Activated CD4-positive, alpha-beta T cell treated with anti-CD3 and anti-CD28 coated beads for 4 hours (primary cell): ENCODE data around the gene TNS3.

Experiments used
- DNase-seq, 2 donors: peaks; one replicate each; pipeline ENCODE4 v3.0.0-alpha.2; 2020

The TNS3 gene

DNA sequence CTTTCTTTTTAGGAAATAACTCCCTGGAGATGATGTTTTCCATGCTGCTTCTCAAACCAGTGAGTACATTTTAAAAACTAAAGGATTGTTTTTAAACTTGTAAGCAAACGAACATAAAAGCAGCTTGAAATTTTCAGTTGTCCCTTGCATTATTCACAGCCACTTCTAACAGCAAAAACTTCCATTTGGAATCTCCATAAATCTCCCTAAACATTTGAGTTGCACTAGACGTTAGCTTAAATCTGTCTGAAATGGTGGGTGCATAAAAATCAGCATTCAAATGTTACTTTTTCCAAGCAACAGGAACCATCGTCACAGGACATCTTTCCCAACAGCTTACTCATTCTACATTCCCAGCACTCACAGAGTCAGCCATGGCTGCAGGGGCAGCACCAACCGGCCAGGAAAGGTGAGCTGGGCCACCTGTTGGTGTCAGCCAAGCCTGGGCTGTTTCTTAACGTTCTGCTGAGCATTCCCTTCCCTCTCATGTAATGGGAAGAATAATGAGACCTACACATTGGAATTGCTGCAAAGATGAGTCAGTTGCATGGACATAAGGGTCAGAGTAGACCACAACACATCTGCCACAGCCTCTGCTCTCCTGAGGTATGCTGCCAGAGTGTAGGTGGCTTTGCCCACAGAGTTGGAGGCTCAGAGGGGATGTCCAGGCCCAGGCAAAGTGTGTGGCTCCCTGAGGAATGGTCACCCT lies 163.2 kb downstream of the TNS3 start:
- no peak for DNase-seq

DNA sequence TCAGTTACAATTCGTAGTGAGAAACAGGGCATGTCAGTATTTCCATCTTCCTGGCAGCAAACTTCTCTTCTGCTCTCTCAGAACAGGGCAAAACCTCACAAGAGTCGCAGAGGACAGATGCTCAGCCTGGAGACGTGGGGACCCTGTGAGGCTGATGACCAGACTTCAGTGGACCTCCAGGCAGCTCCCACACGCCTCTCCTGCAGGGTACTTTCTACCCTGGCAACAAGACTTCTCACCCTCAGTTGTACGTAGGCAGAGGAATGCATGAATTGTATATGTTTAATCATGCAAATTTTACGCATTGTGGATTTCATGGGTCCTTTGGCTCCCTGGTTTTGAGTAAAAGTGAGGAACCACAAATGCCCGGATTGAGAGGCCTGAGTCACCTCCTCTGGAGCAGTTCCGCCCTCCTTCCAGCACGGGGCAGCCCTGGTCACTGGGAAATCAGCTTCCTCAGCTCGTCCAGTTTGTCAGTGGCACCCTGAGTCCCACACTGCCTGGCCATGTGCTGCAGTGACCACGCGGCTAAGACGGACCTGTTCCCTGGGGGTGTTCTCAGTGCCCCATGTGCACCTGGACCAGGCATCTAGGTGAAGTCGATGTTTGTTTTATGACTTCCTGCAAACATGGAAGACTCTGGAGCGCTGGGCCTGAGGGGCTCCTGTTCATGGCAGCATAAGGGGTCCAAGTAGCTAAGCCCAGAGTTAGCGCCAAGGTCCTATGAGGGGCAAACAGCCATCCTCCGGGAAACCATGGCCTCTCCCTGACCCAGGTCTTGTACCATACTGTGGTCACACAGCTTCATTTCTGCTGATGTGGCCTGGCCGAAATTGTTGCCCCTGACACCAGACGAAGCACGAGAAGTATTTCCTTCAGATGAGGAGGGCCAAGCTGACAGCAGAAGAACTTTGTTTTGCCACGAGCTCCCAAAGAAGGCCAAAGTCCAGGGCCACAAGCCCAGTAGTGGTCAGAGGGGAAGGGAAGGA lies 165.1 kb downstream of the TNS3 start:
- no peak for DNase-seq

DNA sequence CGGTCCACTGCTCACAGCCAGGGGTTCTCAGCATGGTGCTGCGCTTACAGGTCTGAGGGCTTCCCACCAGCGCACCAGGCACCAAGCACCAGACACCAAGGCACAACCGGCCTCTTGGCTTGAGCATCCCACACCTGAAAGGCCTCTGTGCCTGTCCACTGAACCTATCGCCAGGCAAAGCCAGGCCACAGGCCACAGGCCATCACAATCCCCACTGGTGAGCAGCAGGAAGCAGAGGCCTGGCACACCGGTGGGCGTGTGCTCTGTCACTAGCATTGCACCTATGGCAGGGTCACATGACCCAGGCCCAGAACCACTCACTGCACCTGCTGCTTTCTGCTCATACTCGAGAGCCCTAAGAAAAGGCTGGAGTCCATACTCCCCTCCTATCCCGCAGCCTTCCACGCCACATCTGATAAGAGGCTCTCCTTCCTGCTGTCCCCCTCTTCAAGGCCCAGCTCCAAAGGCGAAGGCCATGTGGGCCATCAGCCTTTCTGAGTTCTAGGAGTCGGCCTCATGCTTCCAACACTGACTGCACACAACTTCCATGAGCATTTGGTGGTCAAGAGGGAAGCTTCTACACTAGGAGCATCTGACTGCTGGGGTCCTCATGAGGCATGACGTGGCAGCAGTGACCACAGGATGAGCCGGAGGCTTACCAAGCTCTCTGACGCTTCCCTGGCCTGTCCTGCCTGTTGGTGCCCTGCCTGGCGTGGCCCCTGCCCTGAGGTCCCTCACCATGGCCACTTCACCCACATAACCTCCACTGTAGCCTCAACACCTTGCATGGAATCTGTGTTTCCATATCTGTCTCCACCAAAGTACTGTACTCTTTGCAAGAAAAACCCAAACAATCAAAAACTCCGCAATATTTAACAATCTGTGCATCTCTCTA lies 166.3 kb downstream of the TNS3 start:
- no peak for DNase-seq

DNA sequence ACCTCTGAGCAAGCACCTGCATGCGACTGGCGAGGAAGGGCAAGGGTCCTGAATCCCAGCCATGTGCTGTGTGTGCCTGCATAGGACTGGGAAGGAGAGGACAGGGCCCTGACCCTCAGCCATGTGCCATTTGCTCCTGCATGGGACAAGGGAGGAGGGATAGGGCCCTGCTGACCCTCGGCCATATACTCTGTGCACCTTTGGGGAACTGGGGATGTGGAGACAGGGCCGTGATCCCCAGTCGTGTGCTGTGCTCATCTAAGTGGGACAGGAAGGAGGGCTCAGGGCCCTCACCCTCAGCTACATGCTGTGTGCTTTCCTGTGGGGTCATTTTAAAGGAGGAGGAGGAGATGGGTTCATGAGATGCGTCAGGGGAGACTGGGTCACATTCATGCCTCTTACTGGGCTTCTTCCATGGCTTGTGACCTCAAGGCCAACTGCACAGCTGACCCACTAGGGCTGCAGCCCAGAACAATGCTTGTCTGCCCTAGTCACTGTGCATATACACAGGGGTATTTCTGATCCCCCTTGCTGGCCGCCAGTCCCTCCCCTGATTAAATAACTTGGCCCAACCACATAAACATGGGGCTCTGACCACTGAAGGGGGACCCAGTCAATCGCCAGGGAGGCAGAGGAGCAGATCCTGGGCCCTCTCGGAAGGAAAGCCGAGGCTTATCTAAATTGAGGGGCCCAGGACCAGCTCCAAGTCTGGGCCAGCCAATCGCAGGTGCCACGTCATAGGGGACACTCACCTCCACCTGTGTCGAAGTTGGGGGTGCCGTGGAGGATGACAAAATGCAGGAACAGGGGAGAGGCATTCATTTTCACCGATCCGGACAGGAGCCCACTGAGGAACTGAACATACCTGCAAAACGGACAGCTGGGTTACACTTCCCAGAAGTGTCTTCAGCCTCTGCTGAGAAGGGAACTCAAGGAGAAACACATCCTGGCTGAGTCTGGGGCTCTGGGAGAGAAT lies 167.3 kb downstream of the TNS3 start:
- DNase-seq: no peak

DNA sequence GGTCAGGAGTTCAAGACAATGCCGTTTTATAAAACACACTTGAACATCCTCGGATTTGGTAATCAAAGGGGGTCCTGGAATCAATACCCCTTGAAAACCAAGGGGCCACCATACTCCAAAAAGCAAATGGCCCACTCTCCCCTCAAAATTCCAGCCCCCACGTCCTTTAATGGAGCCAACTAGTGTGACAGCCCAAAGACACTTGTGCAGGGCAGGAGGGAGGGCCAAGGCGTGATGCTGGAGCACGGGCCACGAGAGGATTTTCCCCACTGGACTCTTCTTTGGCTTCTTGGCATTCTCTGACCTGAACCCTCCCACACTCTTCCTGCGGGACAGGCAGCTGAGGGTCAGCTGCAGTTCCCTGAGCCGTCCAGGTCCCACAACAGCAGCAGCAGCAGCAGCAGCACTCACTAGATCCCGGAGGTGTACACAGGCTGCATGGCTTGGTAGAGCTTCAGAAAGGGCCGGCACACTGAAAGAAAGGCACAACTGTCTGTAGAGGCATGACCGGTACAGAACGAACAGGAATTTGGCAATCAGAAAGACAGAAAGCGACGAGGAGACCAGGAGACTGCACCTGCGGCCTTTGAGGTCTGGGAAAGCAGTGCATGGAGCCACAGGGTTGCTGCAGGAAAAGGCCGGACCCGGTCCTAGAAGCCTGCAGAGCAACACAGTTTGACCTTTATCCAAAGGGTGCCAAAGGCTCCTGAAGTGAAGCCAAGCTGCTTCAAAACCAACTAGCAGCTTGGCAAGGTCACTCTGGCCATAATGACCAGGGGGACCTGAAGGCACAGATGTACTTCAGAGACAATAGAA lies 168.2 kb downstream of the TNS3 start:
- DNase-seq: no peak

DNA sequence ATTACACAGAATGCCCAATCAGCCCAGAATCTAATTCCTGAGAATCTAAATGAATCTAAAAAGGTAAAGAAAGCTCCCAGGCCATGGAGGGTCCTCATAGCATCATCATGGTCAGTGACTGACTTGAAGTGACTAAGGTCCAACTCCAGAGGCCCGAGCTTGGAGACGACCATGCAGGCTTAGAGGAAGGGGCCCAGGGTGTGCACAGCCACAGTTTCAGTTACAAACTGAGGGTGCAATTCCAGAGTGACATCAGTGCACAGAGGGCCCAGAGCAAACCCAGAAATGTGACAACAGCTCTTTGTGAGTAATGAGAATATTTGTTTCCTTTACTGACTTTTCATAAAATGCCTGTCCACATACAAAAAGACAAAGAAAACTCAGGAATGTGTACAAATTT lies 170.0 kb downstream of the TNS3 start:
- DNase-seq: no peak

DNA sequence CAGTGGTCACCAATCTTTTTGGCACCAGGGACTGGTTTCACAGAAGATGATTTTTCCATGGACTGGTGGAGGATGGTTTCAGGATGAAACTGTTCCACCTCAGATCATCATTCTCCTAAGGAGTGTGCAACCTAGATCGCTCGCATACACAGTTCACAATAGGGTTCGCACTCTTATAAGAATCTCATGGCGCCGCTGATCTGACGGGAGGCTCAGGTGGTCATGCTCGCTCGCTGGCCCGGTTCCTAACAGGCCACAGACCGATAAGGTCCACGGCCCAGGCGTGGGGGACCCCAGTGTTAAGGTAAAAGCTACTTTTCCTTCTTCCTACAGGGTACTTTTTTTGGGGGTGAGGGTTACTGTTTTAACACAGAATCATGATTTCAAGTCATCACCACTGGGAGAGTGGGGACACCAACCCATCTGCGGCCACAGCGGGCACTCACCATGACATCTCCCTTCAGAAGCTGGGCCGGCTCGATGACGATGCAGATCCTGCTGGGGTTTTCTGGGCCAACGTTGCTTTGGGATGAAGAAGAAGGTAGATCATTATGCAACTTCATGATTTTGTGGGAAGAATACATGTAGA lies 170.5 kb downstream of the TNS3 start:
- no peak for DNase-seq

DNA sequence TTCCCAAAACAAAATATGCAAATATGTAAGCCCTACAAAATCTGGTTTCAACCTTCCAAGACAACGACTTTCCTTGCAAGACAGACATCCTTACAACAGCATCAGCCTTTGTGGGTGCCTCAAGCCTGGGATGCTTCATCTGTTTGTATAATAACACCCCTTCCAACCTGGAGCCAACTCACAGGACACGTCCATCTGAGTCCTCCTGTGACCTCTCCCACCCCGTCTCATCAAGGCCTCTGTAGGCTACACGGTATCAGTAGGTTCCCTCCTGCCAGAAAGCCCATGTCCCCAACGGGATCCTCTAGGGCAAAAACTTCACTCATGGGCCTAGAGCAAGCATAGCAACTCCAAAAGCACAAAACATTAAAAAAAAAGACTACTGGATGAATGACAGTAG lies 173.2 kb downstream of the TNS3 start:
- DNase-seq: no peak

DNA sequence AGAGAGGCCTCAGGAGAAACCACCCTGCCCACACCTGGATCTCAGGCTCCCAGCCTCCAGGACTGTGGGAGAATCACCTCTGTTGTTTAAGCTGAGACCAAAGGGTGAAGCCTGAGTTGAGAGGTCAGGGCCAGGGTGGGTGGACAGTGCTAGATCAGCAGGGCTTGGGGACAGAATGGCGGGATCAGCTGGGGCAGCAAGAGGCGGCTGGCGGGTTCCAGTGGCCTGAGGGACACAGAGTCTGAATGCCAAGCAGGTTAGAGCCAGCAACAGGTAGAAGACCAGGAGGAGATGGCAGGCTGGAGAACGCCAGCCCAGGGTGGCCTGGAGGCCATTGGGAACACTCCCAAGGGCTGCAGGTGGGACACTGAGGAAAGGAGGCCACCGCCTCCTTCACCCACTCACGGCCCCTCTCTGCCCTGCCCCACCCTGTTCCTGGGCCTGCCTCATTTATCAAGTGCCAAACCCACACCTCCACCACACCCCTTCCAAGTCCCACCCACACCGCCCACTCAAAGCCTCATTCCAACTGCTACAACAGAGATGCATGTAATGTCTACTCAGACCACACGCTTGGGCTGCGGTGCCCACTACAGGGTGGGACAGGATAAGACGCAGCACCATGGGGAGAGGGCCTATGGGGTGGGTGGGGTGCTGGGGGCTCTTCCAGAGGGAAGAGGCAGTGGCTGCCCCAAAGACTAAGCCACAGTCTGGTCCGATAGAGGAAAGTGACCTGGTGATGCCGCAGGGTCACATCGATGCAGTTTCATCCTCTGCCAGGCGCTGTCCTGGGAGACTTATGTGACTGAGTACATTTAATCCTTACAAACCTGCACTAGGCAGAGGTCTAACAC lies 173.9 kb downstream of the TNS3 start:
- DNase-seq: no peak

DNA sequence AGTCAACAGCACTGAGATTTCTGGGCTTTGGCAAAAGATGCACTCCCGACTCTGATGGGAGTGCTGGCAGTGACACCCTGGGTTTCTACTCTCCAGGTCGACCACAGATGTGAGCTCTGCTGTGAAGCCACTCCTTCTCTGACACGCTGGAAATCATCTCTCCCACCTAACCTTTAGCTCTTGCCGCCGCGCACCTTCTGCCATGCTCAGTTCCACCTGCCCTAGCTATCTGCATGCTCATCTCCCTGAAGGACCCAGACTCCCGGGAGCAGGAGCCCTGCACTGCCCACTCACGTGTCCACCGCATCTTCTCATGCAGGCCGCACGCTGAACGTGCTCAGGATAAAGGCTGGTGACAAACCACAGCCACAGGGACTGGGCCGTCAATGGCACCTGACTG lies 174.8 kb downstream of the TNS3 start:
- DNase-seq: no peak

DNA sequence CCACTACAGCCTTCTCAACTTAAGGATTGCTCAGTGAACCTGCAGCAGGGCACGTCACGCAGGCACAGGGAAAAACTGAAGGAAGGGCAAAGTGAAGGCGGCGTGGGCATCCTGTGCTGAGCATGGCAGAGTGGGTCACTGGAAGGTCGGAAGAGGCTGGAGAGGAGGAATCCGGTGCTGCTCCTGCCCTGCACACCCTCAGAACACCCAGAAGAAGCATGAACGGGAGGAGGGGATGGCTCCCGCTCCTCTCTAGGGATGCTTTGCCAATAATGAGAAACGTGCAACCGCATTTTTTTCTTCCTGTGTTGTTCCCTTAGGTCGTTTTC lies 175.1 kb downstream of the TNS3 start:
- no peak for DNase-seq

DNA sequence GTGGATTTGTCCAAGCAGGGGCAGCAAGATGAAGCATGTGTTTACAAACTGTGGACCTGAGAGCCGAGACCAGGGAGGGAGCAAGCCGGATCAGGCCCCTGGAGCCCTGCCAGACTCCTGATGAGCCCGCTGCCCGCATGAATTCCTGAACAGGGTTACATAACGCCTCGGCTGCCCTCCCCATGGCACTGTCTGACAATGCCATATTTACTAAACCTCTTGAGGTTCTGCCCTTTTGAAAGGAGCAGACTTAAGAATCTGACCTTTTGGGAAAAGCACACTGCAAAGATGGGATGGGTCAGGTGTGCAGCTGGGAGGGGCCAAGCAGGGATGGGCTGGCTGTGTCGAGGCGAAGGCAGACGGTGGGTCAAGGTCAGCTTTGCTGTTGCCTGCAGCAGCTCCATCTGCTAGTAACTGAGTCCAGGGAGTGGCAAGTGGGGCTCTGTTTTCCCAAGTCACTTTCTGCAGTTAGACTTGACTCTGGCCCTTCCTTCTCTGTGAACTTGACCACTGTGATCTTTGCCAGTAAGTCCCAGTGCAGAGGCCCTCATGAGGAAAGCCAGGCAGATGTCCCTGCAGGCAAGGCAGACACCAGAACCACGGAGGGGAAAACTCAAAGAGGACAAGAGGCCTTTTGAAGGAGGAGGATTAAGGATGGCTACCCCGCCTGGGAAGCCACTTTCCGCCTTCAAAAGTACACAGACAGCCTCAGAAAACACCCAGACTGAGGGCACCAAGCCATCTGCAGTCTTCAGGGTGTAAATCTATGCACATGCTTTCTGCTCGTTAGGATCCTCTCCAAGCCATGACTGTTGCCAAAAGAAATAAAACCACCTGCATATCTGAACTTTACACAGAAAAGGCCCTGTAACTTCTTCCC lies 175.8 kb downstream of the TNS3 start:
- no peak for DNase-seq

DNA sequence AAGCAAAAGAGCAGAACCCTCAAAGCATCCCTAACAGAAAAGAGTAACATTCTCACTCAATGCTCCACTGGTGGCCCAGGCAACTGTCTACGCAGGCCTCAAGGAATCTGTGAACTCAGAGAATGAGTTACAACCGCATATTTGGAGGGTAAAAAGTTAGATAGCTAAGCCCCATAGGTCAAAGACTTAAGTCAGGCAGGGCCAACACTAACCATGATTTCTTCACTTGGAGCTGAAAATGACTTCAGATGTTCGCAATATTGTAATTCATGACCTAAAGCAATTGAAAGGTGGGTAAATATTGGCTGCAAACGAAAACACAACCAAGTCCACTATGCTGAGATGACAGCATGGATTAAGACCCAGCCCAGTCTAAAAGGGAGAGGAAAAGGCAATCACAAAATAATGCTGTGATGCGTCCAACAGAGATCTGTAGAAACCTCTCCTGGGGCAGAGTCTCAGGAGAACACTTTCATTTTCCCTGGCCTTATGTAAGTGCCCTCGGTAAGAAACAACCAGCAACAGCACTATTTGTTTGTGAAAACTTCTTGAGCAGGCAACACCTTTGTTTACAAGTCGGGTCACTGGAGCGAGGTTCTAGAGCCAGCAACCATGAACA lies 176.5 kb downstream of the TNS3 start:
- DNase-seq: no peak

DNA sequence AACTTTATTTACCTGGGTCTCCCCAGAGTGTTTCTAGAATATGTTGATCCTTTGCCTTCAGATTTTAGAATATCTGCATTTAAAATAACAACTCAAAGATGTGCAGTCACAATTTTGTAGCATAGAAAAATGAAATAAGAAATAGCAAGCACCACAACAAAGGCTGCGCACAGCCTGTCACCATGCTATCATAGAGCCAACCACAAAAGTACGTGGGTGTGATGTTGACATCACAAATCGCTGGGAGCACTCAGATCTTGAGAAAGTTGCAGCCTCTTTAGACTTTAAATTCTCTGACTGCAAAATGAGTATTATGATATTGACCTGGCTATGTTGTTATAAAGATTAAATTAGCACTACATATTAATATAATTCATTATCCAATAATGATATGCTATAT lies 177.9 kb downstream of the TNS3 start:
- no peak for DNase-seq

DNA sequence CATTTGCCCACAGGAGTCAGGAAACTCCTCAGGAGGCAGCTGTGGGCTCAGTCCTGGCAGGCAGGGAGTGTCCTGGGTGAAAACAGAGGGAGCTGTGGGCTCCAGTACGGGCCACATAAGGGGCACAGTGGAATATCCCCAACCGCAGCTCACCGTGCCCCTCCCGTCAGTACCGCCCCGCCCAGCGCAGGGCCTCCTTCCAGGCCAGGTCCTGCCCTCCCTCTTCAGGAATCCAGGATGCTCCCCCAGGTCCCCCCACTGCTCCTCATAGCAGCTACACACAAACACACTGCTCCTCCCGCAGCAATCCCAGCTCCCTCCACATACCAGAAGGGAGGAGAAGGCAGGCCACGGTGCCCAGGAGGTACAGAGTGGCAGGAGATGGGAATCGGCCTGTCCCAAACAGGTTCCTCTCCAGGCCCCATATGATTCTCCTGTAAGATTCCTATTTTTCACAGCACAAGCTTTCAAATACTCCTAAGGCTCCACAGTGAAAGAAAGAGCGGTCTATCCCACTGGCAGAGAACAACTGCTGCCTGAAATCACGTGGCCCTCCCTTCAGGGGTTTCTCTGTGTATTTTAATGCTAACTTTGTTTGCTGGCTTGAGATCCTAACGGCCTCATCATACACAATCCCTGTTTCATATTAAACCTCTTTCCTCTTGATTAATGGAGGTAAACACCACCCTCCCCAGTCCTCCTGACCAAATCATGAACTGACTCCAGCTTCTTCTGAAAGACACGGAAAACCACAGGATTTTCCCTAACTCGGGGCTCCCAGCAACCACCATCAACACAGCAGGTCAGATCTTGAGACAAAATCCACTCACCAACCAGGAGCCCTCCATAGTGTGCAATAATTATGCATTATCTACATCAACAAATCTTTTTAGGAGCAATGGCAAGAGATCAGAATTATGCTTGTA lies 178.7 kb downstream of the TNS3 start:
- DNase-seq: no peak

DNA sequence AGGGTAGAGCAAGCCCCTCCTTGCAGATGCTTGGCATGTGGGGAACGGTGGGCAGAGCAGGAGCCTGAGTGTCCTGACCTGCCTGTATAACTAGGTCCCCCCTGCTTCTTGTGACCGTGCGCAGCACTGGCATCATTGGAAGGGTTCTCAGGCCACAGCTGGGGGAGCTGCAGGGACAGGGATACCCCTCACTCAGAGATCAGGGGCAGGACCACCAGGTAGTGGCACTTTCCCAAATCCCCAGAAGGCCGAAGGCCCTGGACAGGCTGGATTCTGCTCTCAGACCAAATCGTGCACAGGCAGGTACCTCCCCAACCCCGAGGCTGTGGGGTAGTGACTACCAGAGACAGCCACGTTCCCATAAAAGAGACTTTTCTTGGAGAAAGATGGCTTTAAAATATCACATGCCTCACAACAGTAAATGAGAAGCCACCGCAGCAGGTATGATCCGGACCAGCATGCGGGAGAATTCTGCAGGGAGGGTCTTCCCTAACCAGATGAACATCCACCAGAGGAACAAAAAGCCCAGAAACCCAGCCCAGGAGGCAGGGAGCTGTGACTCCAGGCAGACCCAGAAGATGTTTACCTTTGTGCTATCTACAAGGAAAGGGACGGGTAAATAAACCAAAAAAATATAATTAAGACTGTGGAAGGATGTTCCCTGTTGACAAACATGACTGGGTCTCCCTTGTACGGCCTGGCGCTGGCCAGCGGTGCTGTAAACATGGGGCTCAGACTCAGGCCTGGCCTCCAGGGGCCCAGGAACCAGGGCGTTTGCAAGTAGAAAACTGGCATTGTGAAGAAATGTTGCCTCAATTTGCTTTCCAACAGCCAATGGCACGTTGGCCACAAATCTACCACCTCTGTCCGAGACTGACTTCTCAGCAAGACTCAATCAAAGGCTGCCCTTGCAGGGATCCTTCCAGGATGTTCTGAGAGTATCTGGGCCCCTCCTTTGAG lies 180.0 kb downstream of the TNS3 start:
- no peak for DNase-seq
